HTR-8/SVneo (cell line): Measurements from ENCODE around the gene MAMLD1.

ENCODE experiments used
- DNase-seq: peaks from one replicate; pipeline ENCODE4 v3.0.0; 2011; ENCODE audit warnings: low spot score, mixed read lengths; ENCODE audit not compliant: insufficient read length
- FAIRE-seq: peaks from 2 replicates; lab custom pipeline; 2011; peaks lifted over from hg19 to GRCh38; lab: Jason Lieb, UNC

Gene MAMLD1

DNA sequence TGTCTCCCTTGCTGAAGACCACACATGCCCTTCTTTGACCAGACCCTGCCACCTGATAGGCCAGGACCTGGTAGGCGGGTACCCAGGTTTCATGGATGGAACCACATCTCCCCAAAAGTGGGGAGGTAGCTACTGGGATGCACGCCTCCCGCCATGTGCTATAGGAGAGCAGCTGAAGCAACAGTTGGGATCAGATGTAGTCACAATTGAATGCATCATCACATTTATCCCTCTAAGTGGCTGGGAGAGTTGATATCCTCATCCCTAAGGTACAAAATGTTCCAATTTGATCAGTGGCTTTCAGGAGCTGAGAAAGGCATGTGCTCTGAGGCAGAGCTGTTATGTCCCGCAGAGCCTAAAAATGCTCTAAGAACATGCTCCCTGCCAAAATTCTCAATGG lies 151.3 kb downstream of the MAMLD1 start:
- DNase-seq (no peak), FAIRE-seq (no peak)

DNA sequence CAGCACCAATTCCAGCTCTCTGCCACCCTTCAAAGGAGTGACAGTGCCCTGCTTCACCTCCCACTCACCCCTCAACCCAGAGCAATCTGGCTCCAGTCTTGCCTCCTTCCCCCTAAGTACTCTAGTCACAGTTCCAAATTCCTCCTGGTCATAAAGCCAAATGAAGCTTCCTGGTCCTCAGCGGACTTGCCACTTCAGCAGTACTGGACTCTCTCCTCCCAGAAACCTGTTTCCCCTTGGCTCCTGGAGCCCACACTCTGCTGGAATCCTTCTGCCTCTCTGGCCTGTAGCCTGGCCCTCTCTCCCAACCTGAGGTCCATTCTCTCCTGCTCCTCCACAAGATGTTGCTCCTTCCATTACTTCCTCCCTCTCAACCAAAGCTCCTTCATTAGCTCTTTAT lies 152.7 kb downstream of the MAMLD1 start:
- DNase-seq (no peak), FAIRE-seq (no peak)

DNA sequence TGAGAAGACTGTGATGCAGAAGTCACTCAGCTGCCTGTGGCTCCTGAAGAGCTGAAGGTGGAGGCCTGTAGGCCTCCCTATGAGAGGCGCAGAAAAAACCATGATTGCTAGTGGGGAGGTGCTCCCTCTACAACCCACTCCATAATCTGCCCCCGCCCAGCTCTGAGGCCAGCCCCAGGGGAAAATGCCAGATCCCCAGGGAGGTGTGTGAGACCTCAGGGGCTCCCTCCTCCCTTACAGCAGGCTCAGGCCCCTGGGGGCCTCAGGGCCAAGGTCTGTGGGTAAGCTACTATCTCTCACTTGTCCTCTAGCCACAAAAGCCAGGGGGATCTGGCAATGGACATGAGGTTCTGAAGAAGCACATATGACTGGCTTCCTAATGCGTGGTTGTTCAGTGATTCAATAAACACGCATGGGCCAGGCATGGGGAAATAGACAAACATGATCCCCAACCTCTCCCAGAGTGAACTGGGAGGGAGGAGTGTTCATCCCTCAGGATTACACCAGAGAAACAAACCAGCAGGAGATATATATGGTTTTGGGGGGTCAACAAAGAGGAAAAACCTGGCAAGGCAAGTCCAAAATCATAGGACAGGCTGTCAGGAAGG lies 154.3 kb downstream of the MAMLD1 start:
- DNase-seq, result no peak
- FAIRE-seq, result no peak

DNA sequence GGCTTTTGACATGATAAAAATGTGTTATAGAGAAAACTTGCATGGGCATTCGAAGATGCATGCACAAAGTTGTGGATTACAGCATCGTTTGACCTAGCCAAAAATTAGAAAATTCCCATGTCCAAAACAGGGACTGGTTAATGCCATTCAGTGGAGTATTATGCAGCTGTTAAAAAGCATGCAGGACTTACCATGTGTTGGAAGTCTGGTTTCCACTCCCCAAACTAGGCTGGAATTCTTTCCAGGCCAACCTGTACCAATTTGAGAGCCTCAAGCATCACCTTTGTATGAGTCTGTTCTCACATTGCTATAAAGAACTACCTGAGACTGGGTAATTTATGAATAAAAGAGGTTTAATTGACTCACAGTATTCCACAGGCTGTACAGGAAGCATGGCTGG lies 159.4 kb downstream of the MAMLD1 start:
- no peak for DNase-seq
- no peak for FAIRE-seq

DNA sequence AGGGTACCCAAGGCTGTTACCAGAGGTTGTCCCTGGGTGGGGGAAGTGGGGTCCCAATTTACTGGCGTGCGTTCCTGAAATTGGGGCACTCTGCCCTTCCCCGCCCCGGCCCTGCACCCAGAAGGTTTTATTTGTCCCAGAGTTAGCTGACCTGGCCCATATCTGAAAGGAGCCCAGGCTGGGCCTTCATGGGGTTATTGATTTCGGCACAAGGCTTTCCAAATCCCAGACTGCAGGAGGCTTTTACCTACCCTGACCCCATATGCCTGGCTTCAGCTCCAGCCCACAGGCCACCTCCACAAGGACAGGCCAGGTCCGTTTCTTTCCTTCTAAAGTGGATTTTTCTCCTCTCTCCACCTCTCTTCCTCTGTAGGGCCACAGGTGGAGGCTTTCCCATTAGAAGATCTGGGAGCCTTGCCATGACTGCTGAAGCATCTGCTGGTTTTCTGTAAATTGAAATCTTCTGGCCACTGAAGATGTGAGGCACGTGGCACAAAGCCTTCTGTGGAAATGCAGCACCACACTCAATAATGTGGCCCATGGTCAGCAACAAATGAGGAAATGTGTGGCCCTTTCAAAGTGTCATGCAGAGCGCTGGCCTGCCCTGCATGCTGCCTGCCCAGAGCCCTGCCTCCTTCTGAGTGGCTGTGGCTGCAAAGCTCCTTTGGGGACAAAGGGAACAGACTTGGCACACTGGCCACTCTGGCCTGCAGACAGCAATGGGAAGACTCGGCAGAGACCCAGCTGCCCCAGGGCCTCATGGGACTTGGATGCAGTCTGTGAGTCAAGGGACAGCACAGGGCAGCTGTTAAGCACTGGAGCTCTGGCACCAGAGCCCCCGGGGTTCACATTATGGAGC lies 162.2 kb downstream of the MAMLD1 start:
- no peak for DNase-seq
- FAIRE-seq, result no peak

DNA sequence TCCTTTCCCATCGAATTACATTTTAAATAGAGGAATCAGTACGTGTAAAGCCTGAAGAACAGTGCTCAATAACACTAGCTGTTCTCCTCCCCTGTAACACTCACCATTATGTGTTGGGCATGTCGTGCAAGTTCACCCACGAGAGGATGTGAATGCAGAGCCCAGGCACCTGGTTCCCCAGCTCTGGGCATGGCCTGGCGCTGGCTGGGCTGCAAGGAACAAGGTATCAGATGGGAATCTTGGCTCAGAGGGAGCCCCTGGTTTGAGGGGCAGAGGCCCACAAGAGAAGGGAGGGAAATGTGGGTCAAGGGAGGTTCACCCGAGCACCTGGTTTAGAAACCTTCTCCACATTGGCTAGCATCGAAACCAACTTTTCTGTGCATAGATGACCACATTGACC lies 163.6 kb downstream of the MAMLD1 start:
- DNase-seq (no peak), FAIRE-seq (no peak)

DNA sequence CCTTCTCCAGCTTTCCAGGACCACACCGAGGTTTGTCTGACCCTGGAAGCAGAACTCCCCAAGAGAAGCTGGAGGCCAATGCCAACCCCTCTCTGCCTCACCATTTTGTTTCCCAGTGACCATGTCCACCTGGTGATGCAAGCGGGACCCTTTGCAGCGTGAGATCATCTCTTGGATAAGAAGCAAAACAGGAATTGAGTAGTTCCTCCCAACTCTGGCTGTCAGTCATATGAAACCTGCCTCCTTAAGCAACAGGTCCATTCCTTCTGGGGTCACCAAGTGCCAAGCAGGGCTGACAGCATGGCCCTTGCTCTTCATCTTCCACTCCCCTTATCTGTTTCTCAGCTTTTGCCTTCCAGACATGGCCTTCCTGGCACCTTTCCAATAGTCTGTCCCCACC lies 164.0 kb downstream of the MAMLD1 start:
- DNase-seq, result no peak
- FAIRE-seq, result no peak

DNA sequence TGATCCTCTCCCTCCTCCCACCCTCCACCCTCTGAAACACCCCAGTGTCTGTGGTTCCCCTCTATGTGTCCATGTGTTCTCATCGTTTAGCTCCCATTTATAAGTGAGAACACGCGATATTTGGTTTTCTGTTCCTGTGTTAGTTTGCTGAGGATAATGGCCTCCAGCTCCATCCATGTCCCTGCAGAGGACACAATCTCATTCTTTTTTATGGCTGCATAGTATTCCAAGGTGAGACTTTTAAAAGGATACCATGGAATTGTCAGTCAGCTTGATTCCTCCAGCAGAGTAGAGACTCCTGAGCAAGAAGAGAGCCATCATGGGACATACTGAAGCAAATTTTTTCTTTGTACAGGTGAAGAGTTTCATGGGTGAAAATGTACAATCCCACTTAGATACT lies 166.5 kb downstream of the MAMLD1 start:
- DNase-seq, result no peak
- no peak for FAIRE-seq

DNA sequence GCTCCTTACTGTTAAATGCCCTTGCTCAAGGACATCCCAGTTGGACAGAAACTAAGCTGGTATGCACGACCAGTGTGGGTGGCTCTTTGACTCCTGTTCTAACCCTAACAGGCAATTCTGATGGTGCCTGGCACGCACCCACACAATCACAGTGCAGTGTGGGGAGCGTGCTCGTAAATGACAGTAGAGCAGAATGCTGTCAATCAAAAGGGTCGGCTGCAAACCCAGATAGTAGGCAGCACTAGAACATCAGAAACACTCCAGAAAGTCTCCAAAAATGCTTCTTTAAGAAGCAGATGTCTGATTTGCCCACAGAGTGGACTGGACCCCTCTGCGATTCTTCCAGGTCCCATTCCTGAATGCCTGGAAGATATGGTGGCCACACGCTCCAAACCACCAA lies 167.7 kb downstream of the MAMLD1 start:
- no peak for DNase-seq
- no peak for FAIRE-seq

DNA sequence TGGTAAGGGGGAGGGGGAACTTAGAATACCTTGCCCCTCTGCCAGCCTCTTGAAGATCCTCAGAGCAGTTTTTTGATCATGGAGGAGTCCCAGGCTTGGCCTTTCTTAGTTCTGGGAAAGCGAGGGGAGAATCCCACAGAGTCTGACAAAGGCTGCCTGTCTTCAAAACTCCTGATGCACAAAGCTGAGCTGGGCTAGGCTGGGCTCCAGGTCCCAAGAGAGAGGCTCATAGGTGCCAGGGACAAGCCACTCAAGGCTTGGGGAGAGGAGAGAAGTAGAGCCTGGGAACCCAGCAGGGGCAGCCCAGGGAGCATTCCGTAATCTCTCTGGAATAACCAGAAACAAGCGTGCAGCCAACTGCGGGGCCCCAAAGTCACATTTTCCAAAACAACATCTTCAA lies 168.3 kb downstream of the MAMLD1 start:
- DNase-seq, result no peak
- no peak for FAIRE-seq

DNA sequence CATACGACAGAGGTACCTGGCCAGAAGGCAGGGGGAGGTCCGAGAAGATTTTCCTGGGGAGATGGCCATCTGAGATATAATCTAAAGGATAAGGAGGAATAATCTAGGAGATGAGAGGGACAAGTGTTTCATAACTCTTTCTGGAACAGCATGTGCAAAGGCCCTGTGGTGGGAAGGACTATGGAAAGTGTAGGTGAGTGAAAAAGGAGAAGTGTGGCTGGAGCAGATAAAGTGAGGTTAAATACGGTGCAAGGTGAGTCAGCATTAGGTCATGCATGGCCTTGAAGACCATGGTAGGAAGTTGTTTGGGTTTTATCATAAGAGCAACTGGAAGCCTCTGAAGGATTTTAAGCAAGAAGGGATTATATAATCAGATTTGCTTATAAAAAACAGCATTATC lies 170.7 kb downstream of the MAMLD1 start:
- DNase-seq (no peak), FAIRE-seq (no peak)

DNA sequence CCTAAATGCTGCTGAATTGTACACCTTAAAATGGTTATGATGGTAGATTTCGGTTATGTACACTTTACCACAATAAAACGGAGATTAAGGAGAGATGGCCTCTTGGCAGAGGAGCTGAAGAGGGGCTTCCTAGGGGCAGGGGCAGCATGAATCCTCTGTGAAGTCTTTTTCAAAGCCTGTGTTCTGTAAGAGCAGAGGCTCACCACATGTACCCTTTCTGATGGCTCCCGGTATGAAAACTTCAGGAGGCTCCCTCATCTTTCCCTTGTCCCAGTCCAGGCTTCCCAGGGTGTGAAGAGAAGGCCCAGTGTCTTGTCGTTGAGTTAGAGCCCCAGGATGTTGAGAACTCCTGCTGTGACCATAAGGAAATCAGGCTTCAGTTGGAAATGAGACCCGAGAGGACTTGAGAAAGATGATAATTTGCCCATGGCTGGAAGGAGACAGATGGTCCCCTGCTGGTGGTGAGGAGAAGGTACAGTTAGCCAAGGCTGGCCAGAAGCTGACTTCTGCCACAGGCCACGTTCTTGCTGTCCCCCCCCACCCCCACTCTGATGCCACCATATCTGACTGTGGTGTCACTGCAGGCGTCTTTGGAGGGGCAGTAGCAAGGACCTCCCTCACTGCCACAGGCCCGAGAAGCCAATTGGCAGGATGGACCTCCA lies 173.5 kb downstream of the MAMLD1 start:
- FAIRE-seq (no peak), DNase-seq (no peak)

DNA sequence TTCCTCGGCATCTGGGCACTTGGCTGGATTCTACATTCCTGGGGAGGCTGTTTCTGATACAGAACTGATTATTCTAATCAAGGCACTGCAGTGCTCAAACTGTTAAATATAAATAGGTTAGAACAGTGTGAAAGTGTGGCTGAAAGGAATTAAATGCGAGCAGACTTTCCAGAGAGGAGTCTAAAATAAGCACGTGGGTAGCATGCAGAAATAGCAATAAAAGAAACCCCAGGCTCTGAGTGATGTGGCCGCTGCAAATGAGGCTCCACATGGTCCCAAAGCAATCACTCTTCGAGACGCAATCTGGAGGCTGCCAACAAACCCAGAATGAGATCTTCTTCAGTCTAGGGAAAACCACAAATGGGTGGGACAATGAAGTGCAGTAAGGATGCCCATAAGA lies 174.7 kb downstream of the MAMLD1 start:
- FAIRE-seq (no peak), DNase-seq (no peak)

DNA sequence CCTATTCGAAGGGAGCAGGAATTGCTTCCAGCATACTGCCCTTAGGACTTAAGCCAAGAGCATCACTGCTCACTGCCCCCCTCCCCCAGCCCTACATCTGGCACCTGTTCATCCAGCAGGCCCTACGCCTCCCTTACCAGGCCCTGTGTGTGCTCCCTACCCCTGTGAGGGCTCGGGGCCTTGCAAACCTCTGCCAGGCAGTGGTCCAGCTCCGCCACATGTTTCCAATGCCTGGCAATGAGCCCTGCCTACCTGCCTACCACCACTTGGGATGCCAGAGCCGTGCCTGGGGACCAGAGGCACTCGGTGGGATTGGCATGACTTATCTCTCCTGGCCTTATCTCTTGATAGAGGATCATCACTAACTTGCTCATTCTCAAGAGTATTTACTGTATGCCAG lies 177.8 kb downstream of the MAMLD1 start:
- DNase-seq (no peak), FAIRE-seq (no peak)

DNA sequence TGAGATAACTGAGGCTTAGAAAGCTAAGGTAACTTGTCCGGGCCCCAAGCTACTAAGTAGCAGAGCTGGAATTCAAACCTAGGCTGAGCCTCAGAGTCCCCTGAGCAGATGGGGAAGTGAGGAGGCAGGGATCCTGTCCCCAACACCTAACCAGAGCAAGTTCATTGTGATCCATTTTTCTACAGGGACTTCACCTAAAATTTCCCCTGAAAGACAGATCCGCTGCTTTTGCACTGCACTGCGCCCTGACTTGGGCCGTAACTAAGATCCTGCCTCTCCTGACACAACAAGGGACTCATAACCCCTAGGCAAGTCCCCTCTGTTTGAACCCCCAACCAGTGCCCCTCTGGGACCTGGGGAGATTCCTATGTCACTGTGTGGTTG lies 179.7 kb downstream of the MAMLD1 start:
- DNase-seq (no peak), FAIRE-seq (no peak)

DNA sequence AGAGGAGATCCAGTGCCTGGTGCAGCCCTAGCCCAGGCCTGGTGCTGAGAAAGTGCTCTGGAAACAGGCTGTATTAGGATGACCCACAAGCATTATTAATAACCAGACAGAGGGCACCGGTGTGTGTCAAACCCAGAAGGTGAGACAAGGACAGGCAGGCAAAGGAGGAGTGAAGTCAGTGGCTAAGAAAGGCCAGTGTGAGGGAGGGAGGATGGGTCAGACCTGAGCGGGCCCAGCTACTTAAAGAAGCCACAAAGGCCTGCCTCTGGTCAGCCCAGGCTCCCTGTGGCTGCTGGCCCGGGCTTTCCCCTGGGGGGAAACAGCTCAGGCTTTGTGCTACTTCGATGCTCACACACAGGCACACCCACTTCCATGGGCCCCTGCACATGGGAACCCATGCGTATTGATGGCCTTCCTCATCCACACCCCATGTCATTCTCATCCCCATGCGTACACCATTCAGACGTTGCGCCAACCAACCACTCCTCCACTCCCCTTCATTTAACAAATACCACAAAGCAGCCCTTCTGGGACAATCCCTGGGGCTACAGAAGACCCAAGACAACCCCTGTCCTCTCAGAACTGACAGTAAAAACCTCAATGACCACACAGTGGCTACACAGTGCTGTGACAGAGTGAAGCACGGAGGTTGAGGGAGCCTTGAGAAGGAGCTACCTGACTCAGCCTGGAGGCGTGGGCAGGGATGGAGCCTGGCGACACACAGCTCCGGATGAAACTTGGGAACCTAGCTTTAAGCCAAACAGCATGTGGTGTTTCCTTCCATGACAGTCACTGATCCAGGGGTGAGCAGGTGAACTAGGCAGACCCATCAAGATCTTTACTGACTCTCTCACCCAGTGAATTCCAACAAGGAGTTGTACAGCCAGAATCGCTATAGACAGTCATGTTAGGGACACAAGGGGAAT lies 180.4 kb downstream of the MAMLD1 start:
- DNase-seq, result no peak
- no peak for FAIRE-seq

DNA sequence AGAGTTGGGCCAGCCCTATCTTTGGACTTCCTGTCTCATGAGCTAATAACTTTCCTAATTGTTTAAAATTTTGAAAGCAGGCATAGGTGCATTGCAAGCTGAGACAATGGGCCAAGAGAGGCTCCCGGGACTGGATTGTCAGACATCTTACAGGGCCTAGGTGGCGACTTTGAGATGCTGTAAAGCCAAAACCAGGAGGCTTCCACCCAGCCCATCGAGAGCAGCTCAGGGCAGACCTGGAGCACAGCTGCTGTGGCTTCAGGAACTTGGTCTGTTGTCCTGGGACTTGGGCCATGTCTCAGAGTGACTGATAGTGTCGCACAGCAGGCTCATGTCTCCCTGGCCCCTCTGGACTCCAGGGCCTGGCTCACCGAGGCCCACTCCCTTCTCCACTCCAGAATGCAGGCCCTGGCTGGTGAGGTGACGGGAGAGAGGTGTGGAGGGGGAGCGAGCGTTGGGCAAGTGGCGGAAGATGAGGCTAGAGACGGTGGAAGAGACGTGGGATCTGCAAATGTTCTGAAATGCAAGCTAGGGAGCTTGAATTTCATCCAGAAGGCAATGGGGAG lies 181.2 kb downstream of the MAMLD1 start:
- DNase-seq (no peak), FAIRE-seq (no peak)

DNA sequence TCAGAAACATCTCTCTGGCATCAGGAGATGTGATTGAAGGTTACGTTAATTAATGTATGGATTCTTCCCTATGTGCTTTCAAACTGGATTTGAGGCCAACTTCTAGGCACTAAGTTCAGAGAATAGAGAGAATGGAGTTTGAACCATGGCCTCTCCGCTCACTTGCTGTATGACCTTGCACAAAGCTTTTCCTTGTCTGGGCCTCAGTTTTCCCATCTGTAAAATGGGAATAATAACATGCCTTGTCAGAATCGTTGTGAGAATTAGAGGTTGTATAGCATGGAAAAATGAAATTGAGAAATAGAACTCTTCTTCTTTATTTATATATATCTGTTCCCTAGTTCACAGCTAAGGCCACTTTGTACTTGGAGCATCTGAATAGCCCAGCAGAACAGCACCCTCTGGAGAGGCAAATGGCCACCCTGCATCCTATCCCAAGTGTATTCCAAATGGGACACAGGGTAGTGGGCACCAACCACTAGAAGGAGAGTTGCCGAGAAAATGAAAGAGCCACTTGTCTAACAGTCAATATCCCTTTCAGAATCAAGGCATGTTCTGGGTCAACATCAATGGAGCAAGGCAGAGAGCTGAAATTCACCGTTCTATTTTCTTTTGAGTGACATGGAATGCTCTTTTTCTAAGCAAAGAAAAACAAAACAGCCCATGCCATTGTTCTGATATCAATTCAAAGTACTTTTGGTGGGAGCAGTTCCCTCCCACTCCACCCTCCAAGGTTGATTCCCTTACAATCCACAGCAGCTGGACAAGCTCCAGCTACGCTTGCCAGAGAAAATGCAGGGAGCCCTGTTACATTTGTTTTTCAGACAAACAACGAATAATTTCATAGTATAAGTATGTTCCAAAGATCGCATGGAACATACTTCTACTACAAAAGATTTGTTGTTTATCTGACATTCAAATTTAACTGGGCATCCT lies 182.0 kb downstream of the MAMLD1 start:
- DNase-seq (no peak), FAIRE-seq (no peak)

DNA sequence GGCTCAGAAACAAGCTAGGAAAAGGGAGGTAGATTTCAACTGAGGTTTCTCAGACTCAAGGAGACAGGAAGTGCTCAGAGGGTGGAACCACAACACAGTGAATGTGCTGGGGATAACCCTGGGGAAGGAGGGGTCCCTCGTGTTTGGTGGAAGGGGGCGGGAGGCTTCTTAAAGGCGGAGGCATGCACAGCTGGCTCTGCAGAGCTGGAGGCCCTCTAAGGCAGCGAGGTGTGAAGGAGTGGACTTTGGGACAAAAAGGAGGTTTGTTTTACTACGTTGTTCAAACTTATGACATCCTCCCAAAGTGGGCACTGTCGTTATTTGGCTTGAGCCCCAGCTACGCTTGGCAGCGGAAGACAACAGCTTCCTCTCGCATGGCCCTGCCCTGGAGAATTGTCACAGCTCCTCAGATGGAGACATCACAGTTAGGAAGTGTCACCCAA lies 183.6 kb downstream of the MAMLD1 start:
- FAIRE-seq (no peak), DNase-seq (no peak)
